HG03097 (cell line): ENCODE results near the gene TGFBR3.

ENCODE experiments used
- ATAC-seq: cut with Tn5 transposase; IDR thresholded peaks from one replicate; pipeline ENCODE4 v1.9.1; 2021; ENCODE audit not compliant: unreplicated experiment, low FRiP score

The TGFBR3 gene

DNA sequence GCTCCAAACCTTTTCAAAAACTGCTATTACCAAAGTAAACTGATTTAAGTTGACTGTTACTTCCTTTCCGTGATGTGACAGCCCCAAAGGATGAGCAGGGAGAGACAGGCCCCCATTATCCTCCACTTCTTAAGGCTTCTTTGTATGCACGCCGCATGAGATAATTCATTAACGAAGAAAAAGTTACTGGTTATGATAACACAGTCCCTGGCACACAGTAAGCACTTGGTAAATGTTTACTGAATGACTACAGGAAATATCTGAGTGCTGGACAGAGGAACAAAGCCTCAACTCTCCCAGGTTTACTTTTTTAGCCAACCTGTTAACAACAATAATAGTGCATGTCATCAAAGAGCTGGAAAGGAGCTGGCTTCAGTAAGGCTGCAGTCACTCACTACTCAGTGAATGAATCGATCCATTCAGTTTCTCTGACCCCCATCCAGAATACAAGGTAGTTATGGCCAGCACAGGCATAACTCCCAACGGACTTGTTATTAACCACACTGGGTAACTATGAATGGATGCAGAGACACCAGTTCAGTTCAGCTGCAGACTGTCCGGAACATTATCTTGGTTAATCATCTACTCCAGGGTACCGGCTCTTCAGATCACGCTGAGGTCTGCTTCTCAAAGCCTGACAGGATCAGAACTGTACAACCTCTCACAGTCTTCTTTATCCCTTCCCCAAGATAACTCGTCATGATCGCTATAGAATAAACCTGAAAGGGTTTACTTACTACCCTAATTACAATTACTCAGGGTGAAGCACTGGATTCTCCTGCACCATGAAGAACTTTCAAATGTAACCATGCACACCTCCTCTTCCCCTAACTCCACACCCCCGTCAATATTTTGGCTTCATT is 58.3 kb downstream of the TGFBR3 start:
- ATAC-seq: no peak

DNA sequence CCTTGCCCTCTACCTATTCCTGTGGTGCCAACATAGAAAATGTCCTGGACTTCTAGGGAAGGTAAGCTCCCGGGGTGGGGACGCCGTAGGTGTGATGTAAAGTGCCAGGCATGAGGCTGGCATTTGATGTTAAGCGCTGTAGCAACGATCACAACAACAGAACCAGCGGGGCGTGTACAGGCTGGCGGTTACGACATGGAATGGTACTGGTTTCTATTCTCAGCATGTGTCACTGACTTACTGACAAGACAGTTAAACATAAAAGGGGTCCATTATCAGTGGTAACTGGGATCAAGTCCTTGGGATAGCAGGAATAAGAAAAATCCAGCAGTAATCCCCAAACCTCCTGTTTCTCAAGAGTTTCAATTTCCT is 58.9 kb downstream of the TGFBR3 start:
- ATAC-seq: no peak

DNA sequence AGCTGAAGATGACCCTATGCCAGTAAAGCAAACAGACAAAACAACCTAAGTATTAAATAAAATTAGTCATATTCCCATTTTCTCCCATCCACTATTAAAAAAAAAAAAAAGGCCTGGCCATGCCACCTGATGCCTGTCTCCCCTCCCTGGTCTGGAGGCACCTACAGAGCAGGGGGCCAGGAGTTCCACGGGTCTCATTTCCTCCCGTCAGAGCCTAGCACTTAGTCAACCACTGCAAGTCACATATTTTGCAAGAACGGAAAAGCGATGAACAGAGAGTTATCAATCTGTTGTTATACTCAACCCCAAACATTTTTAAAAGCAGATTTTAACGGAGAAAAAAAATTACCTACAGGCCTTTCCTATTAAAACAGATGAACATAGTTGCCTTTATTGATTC is 59.3 kb downstream of the TGFBR3 start:
- no peak for ATAC-seq

DNA sequence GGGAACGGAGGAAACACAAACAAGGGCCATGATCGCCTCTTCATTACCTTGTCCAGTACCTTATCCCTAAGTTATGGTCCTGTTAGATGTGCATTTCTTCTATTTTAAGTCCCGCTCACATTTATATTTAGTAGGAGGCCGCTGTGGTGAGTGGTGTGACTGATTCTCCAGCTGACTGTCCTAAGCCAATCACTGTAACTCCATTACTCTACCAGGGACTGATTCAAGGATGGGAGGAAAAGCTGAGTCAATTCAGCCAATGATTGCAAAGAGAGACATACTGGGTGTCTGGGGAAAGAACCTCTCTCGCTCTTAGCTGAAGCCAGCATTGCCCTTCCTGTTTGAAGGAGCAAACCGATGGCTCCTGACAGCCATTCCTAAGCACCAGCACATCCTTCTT is 59.7 kb downstream of the TGFBR3 start:
- ATAC-seq: no peak

DNA sequence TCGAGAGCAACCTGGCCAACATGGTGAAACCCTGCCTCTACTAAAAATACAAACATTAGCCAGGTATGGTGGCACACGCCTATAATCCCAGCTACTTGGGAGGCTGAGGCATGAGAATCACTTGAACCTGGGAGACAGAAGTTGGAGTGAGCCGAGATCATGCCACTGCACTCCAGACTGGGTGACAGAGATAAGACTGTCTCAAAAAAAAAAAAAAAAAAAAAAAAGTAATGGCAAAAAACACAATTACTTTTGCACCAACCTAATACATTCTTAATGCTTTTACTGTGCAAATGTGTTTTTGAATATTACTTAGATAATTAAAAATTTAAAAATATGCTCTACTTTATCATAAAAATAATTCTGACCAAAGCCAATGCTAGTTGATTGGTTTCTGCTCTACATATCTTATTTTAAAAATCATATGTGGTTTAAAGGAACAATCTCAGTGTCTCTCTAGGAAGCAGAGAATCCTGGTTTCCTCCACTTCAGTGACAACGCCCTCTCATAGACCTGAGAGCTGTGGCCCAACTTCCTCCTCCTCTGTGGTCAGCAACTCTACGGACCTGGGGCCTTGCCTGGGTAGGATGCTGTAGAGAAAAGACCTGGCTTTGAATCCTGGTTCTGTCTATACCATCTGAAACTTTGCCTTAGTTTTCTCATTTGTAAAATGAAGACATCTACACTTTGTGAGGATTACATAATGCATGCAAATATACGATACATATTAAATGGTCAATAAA is 64.7 kb downstream of the TGFBR3 start:
- ATAC-seq: no peak

DNA sequence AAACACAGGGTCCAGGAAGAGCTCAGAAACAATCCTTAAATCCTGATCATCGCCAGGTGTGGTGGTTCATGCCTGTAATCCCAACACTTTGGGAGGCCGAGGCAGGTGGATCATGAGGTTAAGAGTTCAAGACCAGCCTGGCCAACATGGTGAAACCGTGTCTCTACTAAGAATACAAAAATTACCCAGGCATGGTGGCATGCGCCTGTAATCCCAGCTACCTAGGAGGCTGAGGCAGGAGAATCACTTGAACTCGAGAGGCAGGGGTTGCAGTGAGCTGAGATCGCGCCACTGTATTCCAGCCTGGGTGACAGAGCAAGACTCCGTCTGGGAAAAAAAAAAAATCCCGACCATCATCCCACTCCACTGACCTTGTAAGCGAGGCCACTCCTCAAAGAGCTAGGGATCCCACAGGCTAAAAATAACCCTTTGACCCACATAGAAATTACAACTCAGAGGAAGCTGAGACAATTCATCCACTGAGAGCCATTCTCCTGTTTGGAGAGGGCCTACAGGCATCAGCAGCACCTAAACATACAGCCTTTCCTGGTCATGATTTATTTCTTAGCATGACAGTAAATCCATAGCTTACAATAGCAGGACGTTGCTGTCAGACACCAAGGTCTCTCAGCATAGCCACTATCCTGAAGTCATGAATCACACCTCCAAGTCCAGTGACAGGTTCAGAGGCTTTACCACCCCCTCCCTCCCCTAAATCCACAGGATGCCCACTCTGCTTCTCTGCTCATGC is 66.7 kb downstream of the TGFBR3 start:
- no peak for ATAC-seq

DNA sequence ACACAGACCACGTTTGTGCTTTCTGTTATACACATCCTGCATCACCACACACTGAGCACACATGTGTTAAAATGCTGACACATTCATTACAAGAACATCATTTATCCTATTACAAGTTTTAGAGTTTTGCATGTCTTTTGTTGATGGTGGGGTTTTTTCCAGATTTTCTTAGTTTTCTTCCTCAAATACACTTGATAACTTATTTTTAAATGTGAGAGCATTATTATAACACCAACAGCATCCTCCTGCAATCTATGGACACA is 67.3 kb downstream of the TGFBR3 start:
- ATAC-seq: no peak

DNA sequence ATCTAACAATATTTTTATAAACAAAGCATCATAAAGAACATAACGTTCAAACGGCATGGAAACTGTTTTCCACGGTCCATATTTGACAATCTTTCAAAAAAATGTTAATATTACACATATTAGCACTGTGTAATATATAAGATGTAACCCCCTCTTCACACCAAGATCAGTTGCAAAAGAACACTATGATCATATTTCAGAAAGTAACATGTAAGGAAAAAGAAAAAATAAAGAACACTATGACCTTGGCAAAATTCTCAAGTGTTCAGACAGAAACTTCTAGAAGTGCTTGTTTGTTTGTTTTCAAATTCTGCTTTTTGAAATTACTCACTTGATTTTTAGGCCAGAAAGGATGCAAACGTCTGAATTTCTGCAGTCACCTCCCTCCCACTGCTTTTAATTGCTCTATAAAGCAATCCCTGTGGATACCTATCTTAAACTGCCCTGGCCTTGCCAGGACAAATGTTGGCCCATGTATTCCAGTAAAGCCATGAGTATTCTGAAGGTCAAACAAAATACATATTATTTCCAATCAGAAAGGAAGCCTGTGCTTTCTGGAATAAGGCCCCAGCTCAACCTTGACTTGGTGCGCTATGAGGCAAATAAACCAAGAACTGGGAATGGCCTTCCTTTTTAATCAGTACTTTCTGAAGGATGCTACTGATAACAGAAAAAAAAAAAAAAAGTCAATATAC is 68.6 kb downstream of the TGFBR3 start:
- ATAC-seq: no peak

DNA sequence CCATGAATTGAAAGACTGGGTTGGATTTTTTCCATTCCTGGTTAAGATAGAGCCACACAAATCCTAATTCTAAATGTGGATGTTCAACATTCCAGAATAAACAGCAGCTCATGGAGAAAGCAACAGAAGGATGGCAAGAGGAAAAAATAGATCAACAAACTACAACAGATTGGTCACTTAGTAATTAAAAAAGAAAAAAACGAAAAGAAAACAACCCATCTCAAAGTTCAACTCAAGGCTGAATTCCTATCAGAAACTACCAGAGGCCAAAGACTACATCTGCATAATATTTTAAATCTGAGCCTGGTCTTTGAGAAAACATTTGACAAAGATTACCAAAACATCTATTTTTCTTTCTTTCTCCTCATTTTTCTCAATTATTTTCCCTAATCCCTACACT is 69.9 kb downstream of the TGFBR3 start:
- no peak for ATAC-seq

DNA sequence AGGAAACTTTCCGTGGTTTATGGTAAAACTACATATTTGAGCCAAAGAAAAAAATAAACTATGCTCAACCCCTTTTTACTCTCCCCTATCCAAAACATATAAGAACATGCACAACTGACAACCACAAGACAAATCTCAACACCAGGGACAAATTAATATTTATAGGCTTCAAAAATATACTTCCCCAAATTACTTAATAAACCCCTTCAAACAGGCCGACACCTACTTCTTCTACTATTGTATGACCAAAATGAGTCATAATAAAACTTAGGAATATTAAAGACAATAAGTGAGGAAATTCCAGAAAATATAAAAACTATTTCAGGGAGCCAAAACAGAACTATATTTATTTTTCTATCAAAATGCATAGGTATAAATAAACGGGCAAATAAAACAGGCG is 71.5 kb downstream of the TGFBR3 start:
- no peak for ATAC-seq

DNA sequence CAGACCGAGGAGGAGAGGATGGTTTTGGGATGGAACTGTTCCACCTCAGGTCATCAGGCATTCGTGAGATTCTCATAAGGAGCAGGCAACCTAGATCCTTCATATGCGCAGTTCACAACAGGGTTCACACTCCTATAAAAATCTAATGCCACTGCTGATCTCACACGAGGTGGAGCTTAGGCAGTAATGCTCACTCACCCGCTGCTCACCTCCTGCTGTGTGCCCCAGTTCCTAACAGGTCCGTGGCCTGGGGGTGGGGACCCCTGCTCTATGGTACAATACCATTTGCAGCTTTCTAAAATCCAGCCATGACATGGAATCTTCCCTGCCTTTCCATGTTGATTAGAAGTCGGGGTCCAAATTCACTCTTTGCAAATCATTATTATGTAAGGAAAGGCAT is 72.1 kb downstream of the TGFBR3 start:
- ATAC-seq: no peak

DNA sequence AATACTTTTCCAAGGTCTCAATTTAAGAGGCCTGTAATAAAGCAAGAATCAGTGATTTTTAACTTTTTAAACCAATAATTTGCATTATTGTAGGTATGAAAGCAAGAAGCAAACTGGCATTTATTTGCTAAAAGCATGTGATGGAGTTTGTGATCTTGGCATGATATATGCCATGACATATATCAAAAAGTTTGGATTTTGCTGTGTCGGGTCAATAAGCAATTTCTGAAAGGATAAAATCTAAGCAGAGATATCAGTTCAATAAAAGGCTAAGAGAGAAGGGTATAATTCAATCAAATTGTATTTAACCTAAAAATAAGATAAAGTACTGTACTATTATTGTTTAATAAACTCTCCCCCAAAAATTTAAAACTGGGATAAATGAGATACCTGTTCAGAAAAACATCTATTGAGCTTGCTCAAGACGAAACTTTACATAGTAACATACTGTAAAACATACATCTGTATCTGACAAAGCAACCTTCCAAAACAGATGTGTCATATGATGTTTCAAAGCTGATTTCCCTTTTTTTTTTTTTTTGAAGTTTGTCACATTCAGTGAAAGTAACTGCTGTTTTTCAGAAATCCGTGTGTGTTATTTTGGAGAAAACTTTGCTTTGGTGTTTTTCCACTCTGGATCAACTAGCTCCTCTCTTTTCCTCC is 74.5 kb downstream of the TGFBR3 start:
- no peak for ATAC-seq

DNA sequence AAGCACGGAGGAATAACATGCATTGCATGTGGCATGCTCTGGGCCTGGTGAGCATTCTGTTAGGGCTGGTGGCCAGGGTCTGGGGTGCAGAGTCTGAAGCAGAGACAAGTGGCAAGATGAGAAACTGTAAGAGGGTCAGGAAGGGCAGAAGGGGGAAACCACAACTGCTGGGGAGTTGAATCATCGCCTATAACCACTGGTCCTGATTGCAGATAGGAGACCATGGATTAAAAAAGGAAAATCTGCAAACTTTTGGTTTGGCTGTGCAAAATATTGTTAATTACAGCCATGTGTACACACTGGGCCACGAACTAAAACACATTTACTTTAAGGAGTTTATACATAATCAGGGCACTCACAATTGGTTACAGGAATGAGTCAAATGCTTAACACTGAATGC is 76.6 kb downstream of the TGFBR3 start:
- no peak for ATAC-seq

DNA sequence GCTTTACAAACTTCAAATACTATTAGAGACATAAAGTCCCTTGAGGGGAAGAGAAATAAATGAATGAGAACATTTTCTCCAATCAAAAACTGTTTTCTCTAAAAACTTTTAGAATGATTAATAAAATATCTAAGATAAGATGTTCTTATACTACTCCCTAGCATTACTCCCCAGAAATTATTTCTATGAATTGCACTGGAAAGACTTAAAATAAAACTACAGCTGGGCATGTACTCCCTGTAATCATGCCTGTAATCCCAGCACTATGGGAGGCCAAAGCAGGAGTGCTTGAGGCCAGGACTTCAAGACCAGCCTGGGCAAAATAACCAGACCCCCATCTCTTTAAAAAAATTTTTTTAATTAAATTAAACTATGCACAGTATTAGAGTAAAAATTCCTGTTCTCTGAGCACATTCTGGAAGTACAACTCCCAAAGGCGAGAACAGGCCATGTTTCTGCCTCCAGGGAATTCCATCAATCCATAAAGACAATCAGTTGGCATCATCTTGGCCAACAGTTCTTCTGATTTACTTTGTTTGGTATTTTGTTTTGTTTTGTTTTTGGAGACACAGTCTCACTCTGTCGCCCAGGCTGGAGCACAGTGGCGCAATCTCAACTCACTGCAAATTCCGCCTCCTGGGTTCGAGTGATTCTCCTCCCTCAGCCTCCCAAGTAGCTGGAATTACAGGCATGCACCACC is 77.9 kb downstream of the TGFBR3 start:
- ATAC-seq: no peak

DNA sequence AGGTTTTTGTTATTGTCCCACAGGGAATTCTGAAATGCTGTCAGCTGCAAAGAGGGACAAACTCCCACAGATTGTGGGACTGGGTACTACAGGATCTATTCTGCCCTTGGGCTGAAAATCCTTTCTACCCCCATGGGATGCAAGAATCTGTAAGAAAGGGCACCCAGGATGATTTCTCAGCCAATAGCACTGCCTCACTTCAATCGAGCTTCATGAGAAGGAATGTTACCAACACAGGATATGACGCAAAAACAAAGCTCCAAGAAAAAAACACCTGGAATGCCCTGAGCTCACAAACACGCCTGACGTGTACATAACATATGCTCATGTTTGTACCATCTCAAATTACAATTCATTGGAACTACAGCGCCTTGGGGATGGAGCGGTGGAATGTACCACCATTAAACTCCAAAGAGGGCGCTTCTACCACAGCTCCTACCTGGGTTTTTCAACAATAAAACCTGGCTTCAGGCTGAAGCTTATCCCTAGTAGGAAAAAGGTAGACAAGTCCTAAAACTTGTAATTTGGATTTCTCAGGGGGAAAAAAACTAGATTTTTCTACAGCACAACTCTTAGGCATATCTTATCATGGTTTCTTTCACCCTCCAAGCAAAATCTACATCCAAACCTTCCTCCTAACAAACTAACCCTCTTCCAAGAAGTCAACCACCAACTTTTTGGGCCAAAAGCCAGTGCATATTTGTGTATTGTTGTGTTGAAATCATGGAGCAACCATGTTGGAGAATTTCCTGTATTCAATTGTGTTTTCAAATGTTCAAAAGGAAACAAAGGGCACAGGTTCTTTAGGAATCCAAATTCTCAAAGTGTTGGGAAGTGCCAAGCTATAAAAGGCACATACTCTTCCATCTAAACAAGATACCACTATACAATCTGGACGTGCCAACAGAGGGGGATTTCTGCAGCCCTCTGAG is 78.9 kb downstream of the TGFBR3 start:
- ATAC-seq: no peak

DNA sequence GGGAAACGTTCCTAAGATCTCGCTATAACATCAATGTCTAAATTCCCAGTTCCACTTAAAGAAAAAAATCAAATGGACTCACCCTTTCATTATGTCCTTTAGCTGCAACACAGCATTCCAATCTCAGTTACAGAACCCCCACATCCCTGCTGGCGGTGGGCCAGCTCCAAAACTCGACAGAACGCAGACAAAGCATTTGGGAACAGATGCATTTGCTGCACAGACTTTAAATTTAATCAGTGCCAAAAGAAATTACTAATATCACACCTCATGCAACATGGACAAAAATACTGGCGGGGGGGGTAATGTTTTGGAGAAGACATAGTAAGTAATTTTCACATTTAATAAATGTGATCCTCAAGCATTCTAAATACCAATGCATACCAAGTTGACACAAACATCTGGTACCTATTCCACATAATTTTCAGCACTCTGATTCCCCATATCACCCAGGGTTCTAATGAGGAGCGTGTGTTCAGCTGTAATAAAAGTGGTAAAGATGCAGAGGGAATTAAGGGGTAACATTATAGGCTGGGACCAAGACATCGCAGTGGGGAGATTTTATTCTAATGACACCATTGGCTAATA is 79.7 kb downstream of the TGFBR3 start:
- ATAC-seq: no peak

DNA sequence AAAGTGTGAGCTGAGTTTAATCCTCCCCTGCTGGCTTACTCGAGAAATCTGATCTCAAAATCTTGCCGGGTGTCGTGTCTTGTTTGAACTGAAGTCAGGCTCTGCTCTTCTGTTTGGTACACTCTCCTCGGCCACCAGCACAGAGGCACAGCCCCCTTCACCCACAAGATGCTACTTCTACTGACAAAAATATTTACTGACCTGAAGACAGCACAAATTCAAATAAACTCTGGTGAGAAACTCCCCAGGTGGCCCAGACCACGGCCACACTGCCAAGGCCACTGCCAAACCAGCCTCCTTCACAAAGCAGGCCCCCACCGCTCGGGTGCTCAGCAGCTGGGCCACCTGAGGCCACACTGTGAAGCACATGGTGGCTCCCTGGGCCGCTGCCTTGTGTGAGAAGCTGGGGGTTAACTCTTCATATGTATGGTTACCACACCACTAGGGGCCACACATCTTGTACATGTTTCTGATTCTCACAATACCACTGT is 80.6 kb downstream of the TGFBR3 start:
- ATAC-seq: no peak

DNA sequence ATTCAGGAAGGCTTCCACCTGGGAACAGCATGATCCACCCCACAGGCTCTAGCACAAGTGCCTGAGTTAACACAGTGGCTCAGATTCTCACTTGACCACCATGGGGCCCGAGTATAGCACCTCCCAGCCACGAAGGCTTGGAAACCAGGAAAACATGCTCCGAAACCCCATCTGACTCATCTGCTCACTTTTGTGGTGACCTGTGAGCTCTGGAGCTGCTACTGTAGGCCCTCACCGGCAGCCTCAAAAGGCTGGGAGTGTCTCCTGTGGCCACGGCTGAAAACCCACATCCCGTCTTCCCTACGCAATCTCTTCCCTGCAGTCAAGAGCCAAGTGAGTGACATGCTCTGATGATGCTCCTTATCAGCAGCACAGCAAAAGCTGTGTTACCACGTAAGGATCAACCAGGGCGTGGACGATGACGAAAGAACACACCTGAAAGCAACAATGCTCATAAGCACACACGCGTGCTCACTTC is 81.4 kb downstream of the TGFBR3 start:
- peak; percentile 32 for ATAC-seq
